ENCODE data around the gene QPCTL. TPM values are rescaled to one million over a fixed set of nuclear protein-coding genes. Genes with fewer than 3 reads are reported as not detected.

The QPCTL gene
- total and polyA plus RNA-seq, 9 of the 15 experiments (the other 6 are each of a cell fraction or from before 2014, with no cell fraction given), result 0.99 to 31.3 (median 12.7) TPM

GRCh38 chr19:45730368-45731288 is 38.2 kb downstream of the QPCTL start, which contains the start of gene FBXO46 (continued):
- TF ChIP-seq SIN3A (IDR thresholded peaks at IDR 0.05; ENCODE audit: borderline replicate concordance in 2 of 2, control insufficient read depth in 1 of 2, low read depth in 2 of 2, low read length in 2 of 2), result peak; percentile 39 to 50; a peak in 1 of 4 replicates
- TF ChIP-seq GTF2A2 (tag; IDR thresholded peaks at IDR 0.05), result no peak
- no peak for TF ChIP-seq E2F1 (CRISPR knock-in tag; IDR thresholded peaks at IDR 0.05)
- TF ChIP-seq ZKSCAN1 (IDR thresholded peaks at IDR 0.05; ENCODE audit: low read depth, low read length), result peak; percentile 49; the same call in 1 of the 2 replicates
- no peak for TF ChIP-seq NUFIP1 (IDR thresholded peaks at IDR 0.05; ENCODE audit: partially characterized antibody)
- peak in 1 of 2 experiments; percentile 77; a peak in 2 of 4 replicates for TF ChIP-seq ZNF639 (CRISPR knock-in tag; conservative IDR thresholded peaks at IDR 0.05 in 1 of 2, IDR thresholded peaks at IDR 0.05 in 1 of 2)
- TF ChIP-seq SP2 (IDR thresholded peaks at IDR 0.05; ENCODE audit: extremely low read depth, low read depth, low read length, poor library complexity, severe bottlenecking), result no peak
- peak; percentile 65; the same call in 1 of the 2 replicates for TF ChIP-seq PHF8 (IDR thresholded peaks at IDR 0.05; ENCODE audit: borderline replicate concordance, low read length)
- 0 out of 2 replicates have a peak, but pooled peaks have one; percentile 26 for TF ChIP-seq DNMT1 (IDR thresholded peaks at IDR 0.05)
- TF ChIP-seq CUX1 (CRISPR knock-in tag; IDR thresholded peaks at IDR 0.05), result no peak
- TF ChIP-seq PRMT5 (CRISPR knock-in tag; IDR thresholded peaks at IDR 0.05), result no peak
- TF ChIP-seq ELF2 (CRISPR knock-in tag; IDR thresholded peaks at IDR 0.05), result peak; percentile 98
- TF ChIP-seq KHSRP (IDR thresholded peaks at IDR 0.05), result no peak
- TF ChIP-seq ESRRA (IDR thresholded peaks at IDR 0.05; ENCODE audit: borderline replicate concordance, low read depth), result 0 out of 2 replicates have a peak, but pooled peaks have one; percentile 41
- TF ChIP-seq SMARCA5 (IDR thresholded peaks at IDR 0.05), result no peak; the same call in 1 of the 2 replicates
- TF ChIP-seq HMGN3 (IDR thresholded peaks at IDR 0.05; ENCODE audit: borderline replicate concordance, extremely low read depth, insufficient read length, low read depth, low read length), result peak; percentile 31
- no peak for TF ChIP-seq ZNF444 (CRISPR knock-in tag; IDR thresholded peaks at IDR 0.05)

Measured in K562 (cell line).